Neural progenitor cell (in vitro differentiated cells): ENCODE measurements around the gene REV3L.

Source experiments
- CTCF ChIP-seq: fragments of 200-600 bp; sonication (generic); IDR thresholded peaks from 2 replicates; pipeline ENCODE4 v1.5.1; 2017; ENCODE audit warnings: antibody characterized with exemption, mild to moderate bottlenecking
- EZH2phosphoT487 ChIP-seq: fragments of 200-600 bp; sonication (generic); IDR thresholded peaks from 2 replicates; pipeline ENCODE4 v1.6.1; 2017; ENCODE audit warnings: antibody characterized with exemption

GRCh38 chr6:111276736-111277135, 206.3 kb downstream of the REV3L start:
- TF ChIP-seq EZH2phosphoT487 = no peak
- TF ChIP-seq CTCF = no peak
